ENCODE results near the gene KIF26B. TPM values are rescaled to one million over a fixed set of nuclear protein-coding genes. Genes with fewer than 3 reads are reported as not detected.

KIF26B gene
- total RNA-seq, 2 donors from 2014 or later, result 0.78 to 4.6 TPM

DNA sequence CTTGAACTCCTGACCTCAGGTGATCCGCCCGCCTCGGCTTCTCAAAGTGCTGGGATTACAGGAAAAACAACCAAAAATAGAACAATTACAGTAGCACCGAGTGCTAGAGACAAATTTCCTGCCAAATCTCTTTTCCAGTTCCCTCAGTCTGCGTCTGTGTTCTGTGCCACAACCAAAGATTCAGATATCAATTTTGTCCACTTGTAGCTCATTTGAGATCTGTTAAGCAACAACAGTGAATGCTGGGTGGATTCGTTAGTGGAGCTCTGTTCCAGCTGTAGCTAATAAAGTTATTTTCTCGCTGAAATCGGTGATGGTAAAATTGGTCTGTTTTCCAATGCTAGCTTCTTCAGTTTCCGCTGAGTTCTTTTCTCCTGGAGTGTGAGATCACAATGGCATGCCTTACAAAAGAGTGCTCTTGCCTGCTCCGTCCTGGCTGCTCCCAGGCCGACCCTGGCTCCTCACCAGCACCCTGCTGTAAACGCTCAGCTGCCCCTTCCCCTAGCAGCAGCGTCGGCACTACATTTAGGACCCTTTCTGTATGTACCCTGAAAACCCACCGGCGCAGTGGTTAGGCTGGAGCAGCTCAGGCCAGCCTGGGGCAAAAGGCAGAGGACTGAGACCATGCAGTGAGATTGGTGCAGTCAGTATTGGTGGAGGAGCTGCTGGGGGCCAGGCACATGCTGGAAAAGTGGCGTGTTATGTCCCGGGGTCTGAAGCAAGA, 395.4 kb downstream of the KIF26B start:
- Histone ChIP-seq H3K4me1 (no peaks in the 10 kb centered on the region), H3K27ac (no peak overlapping the region), H3K27me3 (no peaks in the 10 kb centered on the region), H3K4me3 (no peak overlapping the region), H3K36me3 (replicated peaks in 1 of 2; ENCODE audit: insufficient read depth in 1 of 2, low read depth in 2 of 2) (no peaks in the 10 kb centered on the region), H3K9me3 (no peaks in the 10 kb centered on the region)
- 47 to 67% methylated on average over 17 to 18 of the region's 18 CpGs for WGBS, 2 donors
- ATAC-seq (no peak), DNase-seq (no peak)
- intact Hi-C loops (cut with DNase I), result no loop called here
- TF ChIP-seq, protein P1, sequence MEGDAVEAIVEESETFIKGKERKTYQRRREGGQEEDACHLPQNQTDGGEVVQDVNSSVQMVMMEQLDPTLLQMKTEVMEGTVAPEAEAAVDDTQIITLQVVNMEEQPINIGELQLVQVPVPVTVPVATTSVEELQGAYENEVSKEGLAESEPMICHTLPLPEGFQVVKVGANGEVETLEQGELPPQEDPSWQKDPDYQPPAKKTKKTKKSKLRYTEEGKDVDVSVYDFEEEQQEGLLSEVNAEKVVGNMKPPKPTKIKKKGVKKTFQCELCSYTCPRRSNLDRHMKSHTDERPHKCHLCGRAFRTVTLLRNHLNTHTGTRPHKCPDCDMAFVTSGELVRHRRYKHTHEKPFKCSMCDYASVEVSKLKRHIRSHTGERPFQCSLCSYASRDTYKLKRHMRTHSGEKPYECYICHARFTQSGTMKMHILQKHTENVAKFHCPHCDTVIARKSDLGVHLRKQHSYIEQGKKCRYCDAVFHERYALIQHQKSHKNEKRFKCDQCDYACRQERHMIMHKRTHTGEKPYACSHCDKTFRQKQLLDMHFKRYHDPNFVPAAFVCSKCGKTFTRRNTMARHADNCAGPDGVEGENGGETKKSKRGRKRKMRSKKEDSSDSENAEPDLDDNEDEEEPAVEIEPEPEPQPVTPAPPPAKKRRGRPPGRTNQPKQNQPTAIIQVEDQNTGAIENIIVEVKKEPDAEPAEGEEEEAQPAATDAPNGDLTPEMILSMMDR (IDR thresholded peaks at IDR 0.05), result no peak
- no peak for TF ChIP-seq POLR2A (IDR thresholded peaks at IDR 0.05)

DNA sequence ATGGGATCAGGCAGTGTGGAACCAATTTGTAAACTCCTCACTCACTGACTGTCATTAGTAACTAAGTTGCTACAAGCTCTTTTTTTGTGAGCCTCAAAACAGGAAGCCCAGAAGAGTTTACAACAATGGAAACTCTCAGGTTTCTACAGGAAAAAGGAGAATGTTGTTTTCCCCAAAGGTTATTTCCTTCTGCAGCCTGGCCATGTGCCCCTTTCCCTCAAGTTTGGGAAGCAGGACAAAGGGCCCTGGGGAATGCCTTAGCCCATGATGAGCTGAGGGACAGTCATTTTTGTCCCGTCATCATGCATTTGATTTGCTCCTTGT, 395.9 kb downstream of the KIF26B start:
- DNase-seq, result no peak
- 55 to 56% methylated on average over 1 of the region's 1 CpG for WGBS, 2 donors
- Histone ChIP-seq H3K4me3 (no peak overlapping the region), H3K36me3 (replicated peaks in 1 of 2; ENCODE audit: insufficient read depth in 1 of 2, low read depth in 2 of 2) (no peaks in the 10 kb centered on the region), H3K4me1 (no peaks in the 10 kb centered on the region), H3K27ac (no peak overlapping the region), H3K9me3 (no peaks in the 10 kb centered on the region), H3K27me3 (no peaks in the 10 kb centered on the region)
- no peak for TF ChIP-seq POLR2A (IDR thresholded peaks at IDR 0.05)
- TF ChIP-seq, protein P1 (IDR thresholded peaks at IDR 0.05), result no peak
- ATAC-seq, result no peak
- intact Hi-C loops (cut with DNase I), result no loop called here

- H3K27ac ChIP-seq, result no peak overlapping the region
- WGBS, 2 donors, result 78 to 80% methylated on average over 9 of the region's 9 CpGs
- H3K36me3 ChIP-seq (replicated peaks in 1 of 2; ENCODE audit: insufficient read depth in 1 of 2, low read depth in 2 of 2), result no peaks in the 10 kb centered on the region
- no peaks in the 10 kb centered on the region for H3K9me3 ChIP-seq
- ATAC-seq (no peak), DNase-seq (no peak)
- no peaks in the 10 kb centered on the region for H3K27me3 ChIP-seq
- intact Hi-C loops (cut with DNase I), result no loop called here
- H3K4me1 ChIP-seq, result no peaks in the 10 kb centered on the region
- no peak overlapping the region for H3K4me3 ChIP-seq
- TF ChIP-seq, protein P1 (IDR thresholded peaks at IDR 0.05), result no peak
- TF ChIP-seq POLR2A (IDR thresholded peaks at IDR 0.05), result no peak
Measured at GRCh38 chr1:245551536-245551935, 396.8 kb downstream of the KIF26B start.

DNA sequence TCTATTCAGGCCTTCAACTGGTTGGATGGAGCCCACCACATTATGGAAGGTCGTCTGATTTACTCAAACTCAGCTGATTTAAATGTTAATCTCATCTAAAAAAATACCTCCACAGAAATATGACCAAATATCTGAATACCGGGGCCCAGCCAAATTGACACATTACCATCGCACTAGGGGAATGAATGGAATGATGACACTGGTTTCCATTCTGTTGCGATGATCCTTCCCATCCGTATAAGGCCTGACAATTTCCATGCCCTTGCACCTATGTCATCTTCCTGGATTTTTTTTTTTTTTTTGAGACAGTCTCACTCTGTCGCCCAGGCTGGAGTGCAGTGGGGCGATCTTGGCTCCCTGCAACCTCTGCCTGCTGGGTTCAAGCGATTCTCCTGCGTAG, 397.5 kb downstream of the KIF26B start:
- Histone ChIP-seq H3K9me3 (no peaks in the 10 kb centered on the region), H3K27me3 (no peaks in the 10 kb centered on the region), H3K27ac (no peak overlapping the region), H3K4me3 (no peak overlapping the region), H3K4me1 (no peaks in the 10 kb centered on the region), H3K36me3 (replicated peaks in 1 of 2; ENCODE audit: insufficient read depth in 1 of 2, low read depth in 2 of 2) (no peaks in the 10 kb centered on the region)
- DNase-seq (no peak), ATAC-seq (no peak)
- no peak for TF ChIP-seq POLR2A (IDR thresholded peaks at IDR 0.05)
- TF ChIP-seq, protein P1 (IDR thresholded peaks at IDR 0.05), result no peak
- WGBS, 2 donors, result 79 to 91% methylated on average over 9 of the region's 9 CpGs
- intact Hi-C loops (cut with DNase I), result no loop called here

GRCh38 chr1:245556057-245556456, 401.3 kb downstream of the KIF26B start:
- ATAC-seq (no peak), DNase-seq (no peak)
- no peak overlapping the region for H3K27ac ChIP-seq
- no peak overlapping the region for H3K4me3 ChIP-seq
- H3K27me3 ChIP-seq, result no peaks in the 10 kb centered on the region
- intact Hi-C loops (cut with DNase I), result no loop called here
- H3K9me3 ChIP-seq, result no peaks in the 10 kb centered on the region
- H3K36me3 ChIP-seq (replicated peaks in 1 of 2; ENCODE audit: insufficient read depth in 1 of 2, low read depth in 2 of 2), result no peaks in the 10 kb centered on the region
- TF ChIP-seq POLR2A (IDR thresholded peaks at IDR 0.05), result no peak
- TF ChIP-seq, protein P1 (IDR thresholded peaks at IDR 0.05), result no peak
- H3K4me1 ChIP-seq, result no peaks in the 10 kb centered on the region
- WGBS, 2 donors, result 89 to 90% methylated on average over 3 of the region's 3 CpGs

Data from body of pancreas (tissue), 4 donors.